Measurements from ENCODE around the gene ENPP3.

ENPP3 gene

DNA sequence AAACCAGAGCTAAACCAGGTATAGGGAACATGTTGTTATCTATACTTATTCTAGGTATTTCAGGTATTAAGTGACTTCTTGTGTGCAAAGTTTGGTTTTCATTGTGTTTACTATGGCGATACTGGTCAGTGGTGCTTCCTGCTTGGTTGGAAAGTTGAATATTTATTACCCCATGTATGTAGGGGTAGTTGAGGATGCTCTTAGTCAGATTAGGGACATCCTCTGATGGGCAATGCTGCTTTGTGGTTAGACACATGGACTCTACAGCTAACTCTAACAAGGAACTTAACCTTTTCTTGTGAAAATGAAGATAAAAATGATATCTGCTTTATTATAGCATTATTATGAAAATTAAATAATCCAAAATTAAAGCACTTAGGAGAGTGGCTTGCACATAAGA, 126.6 kb downstream of the ENPP3 start:
- no peaks in the 10 kb centered on the region for H3K27me3 ChIP-seq (ENCODE audit: control insufficient read depth, low read length)

DNA sequence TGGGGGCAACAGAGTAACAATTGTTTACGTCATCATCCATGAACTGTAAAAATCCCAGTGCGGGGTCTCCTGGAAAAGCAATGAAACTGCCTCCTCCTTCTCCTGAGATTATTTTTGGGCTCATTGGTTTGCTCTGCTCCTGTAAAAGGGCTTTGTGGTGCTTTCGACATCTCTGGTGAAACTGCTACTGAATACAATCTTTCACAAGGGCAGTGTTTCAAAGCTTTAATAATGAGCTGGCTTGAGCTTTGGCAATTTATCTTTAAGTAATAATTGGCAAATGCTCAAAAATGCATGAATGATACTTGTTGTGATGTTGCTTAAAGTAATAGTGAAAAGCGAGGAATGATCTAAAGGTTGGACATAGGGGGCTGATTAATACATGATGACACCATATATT, 127.2 kb downstream of the ENPP3 start:
- no peaks in the 10 kb centered on the region for H3F3A ChIP-seq (ENCODE audit: control insufficient read depth, insufficient read depth)
- no peaks in the 10 kb centered on the region for H3K9me3 ChIP-seq (ENCODE audit: control insufficient read depth, insufficient read depth, low read length)
- no peaks in the 10 kb centered on the region for H3K4me1 ChIP-seq (ENCODE audit: control insufficient read depth, low read length)
- H3K4me2 ChIP-seq (ENCODE audit: low read length) = no peak overlapping the region
- H3K36me3 ChIP-seq (ENCODE audit: control insufficient read depth, low read length) = no peaks in the 10 kb centered on the region
- H3K27ac ChIP-seq (ENCODE audit: low read depth, low read length) = no peak overlapping the region
- H4K20me1 ChIP-seq (ENCODE audit: control insufficient read depth, insufficient read depth, low read depth, low read length) = no peaks in the 10 kb centered on the region
- H3K4me3 ChIP-seq (ENCODE audit: low read length) = no peak overlapping the region
- no peaks in the 10 kb centered on the region for H3K79me2 ChIP-seq (ENCODE audit: control insufficient read depth, low read length)
- H3K9me2 ChIP-seq (replicated peaks; ENCODE audit: control insufficient read depth, low read length) = no peaks in the 10 kb centered on the region
- H3K27me3 ChIP-seq (ENCODE audit: control insufficient read depth, low read length) = no peaks in the 10 kb centered on the region
- TF ChIP-seq EZH2phosphoT487 (IDR thresholded peaks at IDR 0.05; ENCODE audit: borderline replicate concordance, low read length) = no peak
- TF ChIP-seq, protein P1, sequence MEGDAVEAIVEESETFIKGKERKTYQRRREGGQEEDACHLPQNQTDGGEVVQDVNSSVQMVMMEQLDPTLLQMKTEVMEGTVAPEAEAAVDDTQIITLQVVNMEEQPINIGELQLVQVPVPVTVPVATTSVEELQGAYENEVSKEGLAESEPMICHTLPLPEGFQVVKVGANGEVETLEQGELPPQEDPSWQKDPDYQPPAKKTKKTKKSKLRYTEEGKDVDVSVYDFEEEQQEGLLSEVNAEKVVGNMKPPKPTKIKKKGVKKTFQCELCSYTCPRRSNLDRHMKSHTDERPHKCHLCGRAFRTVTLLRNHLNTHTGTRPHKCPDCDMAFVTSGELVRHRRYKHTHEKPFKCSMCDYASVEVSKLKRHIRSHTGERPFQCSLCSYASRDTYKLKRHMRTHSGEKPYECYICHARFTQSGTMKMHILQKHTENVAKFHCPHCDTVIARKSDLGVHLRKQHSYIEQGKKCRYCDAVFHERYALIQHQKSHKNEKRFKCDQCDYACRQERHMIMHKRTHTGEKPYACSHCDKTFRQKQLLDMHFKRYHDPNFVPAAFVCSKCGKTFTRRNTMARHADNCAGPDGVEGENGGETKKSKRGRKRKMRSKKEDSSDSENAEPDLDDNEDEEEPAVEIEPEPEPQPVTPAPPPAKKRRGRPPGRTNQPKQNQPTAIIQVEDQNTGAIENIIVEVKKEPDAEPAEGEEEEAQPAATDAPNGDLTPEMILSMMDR (IDR thresholded peaks at IDR 0.05; ENCODE audit: low read depth, low read length, poor library complexity, severe bottlenecking) = no peak

More for the DNA sequence above, 126.6 kb downstream of the ENPP3 start:
- TF ChIP-seq, protein P1 (IDR thresholded peaks at IDR 0.05; ENCODE audit: low read depth, low read length, poor library complexity, severe bottlenecking) = no peak
- no peak for TF ChIP-seq EZH2phosphoT487 (IDR thresholded peaks at IDR 0.05; ENCODE audit: borderline replicate concordance, low read length)
- Histone ChIP-seq H3K4me1 (ENCODE audit: control insufficient read depth, low read length) (no peaks in the 10 kb centered on the region), H3F3A (ENCODE audit: control insufficient read depth, insufficient read depth) (no peaks in the 10 kb centered on the region), H3K79me2 (ENCODE audit: control insufficient read depth, low read length) (no peaks in the 10 kb centered on the region), H3K9me2 (replicated peaks; ENCODE audit: control insufficient read depth, low read length) (no peaks in the 10 kb centered on the region), H3K27ac (ENCODE audit: low read depth, low read length) (no peak overlapping the region), H4K20me1 (ENCODE audit: control insufficient read depth, insufficient read depth, low read depth, low read length) (no peaks in the 10 kb centered on the region), H3K36me3 (ENCODE audit: control insufficient read depth, low read length) (no peaks in the 10 kb centered on the region), H3K4me3 (ENCODE audit: low read length) (no peak overlapping the region), H3K9me3 (ENCODE audit: control insufficient read depth, insufficient read depth, low read length) (no peaks in the 10 kb centered on the region), H3K4me2 (ENCODE audit: low read length) (no peak overlapping the region)

DNA sequence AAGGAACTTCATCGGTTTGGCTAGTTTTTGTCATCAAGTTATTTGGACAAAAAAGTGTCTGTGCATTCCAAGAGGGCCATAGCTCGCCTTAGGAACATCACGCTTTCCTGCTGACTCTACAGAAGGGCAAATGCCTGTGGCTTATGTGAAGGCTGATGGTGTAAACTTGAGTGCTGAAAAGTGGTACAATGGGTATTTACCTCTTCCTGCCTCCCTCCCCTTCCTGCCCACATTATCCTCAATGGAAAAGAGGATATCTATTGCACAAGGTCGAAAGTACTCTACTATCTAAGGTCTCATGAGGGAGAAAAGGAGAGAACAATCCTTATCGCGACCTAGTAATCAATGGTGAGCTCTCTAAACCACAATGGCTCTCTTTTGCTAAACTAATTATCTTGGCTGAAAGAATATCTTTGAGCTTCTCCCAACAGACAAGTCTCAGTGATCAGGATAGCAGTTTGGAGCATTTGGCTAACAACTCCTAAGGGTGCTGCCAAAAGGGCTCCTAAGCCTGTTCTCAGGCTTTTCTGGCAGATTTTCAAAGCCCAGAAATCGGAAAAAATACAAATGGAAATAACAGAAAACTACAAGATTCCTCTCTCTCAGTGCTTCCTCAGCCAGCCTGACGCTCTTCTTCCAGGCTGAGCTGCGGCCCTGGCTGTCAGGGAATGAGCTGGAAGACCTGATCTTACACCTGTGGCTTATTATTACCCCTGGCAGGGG, 128.1 kb downstream of the ENPP3 start:
- H3K79me2 ChIP-seq (ENCODE audit: control insufficient read depth, low read length) = no peaks in the 10 kb centered on the region
- no peak overlapping the region for H3K27ac ChIP-seq (ENCODE audit: low read depth, low read length)
- H3K9me2 ChIP-seq (replicated peaks; ENCODE audit: control insufficient read depth, low read length) = no peaks in the 10 kb centered on the region
- H3F3A ChIP-seq (ENCODE audit: control insufficient read depth, insufficient read depth) = no peaks in the 10 kb centered on the region
- H3K36me3 ChIP-seq (ENCODE audit: control insufficient read depth, low read length) = no peaks in the 10 kb centered on the region
- no peaks in the 10 kb centered on the region for H4K20me1 ChIP-seq (ENCODE audit: control insufficient read depth, insufficient read depth, low read depth, low read length)
- no peak overlapping the region for H3K4me3 ChIP-seq (ENCODE audit: low read length)
- H3K9me3 ChIP-seq (ENCODE audit: control insufficient read depth, insufficient read depth, low read length) = no peaks in the 10 kb centered on the region
- TF ChIP-seq EZH2phosphoT487 (IDR thresholded peaks at IDR 0.05; ENCODE audit: borderline replicate concordance, low read length) = no peak
- TF ChIP-seq, protein P1 (IDR thresholded peaks at IDR 0.05; ENCODE audit: low read depth, low read length, poor library complexity, severe bottlenecking) = no peak
- H3K4me2 ChIP-seq (ENCODE audit: low read length) = no peak overlapping the region
- no peaks in the 10 kb centered on the region for H3K27me3 ChIP-seq (ENCODE audit: control insufficient read depth, low read length)
- H3K4me1 ChIP-seq (ENCODE audit: control insufficient read depth, low read length) = no peaks in the 10 kb centered on the region
